Suprapubic skin (tissue), 4 donors: ENCODE measurements around the gene KAZN.

ENCODE experiments used
- EP300 ChIP-seq: sonication (generic); formaldehyde crosslinking; IDR thresholded peaks from one replicate; pipeline ENCODE4 v1.6.1; 2017; ENCODE audit warnings: antibody characterized with exemption
- POLR2A ChIP-seq, 2 donors: fragments of 450-650 bp; IDR thresholded peaks; one replicate each; pipeline ENCODE4 v1.6.1; 2017; ENCODE audit warnings: antibody characterized with exemption in 2 of 2, mild to moderate bottlenecking in 2 of 2, moderate library complexity in 2 of 2
- POLR2AphosphoS5 ChIP-seq, 3 donors: sonication (generic); formaldehyde crosslinking; IDR thresholded peaks; one replicate each; pipeline ENCODE4 v1.6.1; 2017; ENCODE audit warnings: antibody characterized with exemption in 3 of 3
- TF ChIP-seq, protein P1 (sequence below), 2 donors: fragments of 200-600 bp in 1 of 2; fragments of 450-650 bp in 1 of 2; sonication (generic) in 1 of 2; IDR thresholded peaks; one replicate each; pipeline ENCODE4 v1.5.1; 2016 to 2019; ENCODE audit warnings: antibody characterized with exemption in 2 of 2, mild to moderate bottlenecking in 1 of 2, moderate library complexity in 1 of 2

GRCh38 chr1:15094056-15094455, 495.6 kb downstream of the KAZN start:
- TF ChIP-seq, protein P1, sequence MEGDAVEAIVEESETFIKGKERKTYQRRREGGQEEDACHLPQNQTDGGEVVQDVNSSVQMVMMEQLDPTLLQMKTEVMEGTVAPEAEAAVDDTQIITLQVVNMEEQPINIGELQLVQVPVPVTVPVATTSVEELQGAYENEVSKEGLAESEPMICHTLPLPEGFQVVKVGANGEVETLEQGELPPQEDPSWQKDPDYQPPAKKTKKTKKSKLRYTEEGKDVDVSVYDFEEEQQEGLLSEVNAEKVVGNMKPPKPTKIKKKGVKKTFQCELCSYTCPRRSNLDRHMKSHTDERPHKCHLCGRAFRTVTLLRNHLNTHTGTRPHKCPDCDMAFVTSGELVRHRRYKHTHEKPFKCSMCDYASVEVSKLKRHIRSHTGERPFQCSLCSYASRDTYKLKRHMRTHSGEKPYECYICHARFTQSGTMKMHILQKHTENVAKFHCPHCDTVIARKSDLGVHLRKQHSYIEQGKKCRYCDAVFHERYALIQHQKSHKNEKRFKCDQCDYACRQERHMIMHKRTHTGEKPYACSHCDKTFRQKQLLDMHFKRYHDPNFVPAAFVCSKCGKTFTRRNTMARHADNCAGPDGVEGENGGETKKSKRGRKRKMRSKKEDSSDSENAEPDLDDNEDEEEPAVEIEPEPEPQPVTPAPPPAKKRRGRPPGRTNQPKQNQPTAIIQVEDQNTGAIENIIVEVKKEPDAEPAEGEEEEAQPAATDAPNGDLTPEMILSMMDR (IDR thresholded peaks at IDR 0.05) = no peak
- no peak for TF ChIP-seq EP300
- TF ChIP-seq POLR2AphosphoS5 (IDR thresholded peaks at IDR 0.05) = no peak
- TF ChIP-seq POLR2A (IDR thresholded peaks at IDR 0.05) = no peak
